Measurements from ENCODE around the gene TSC22D2.

Gene TSC22D2

GRCh38 chr3:150443331-150443741 is 35.2 kb downstream of the TSC22D2 start:
- ATAC-seq: peak; percentile 58
- TF ChIP-seq CSDC2 (CRISPR knock-in tag; IDR thresholded peaks at IDR 0.05) (no peak), ZFP30 (CRISPR knock-in tag; IDR thresholded peaks at IDR 0.05) (no peak), TOX (CRISPR knock-in tag; IDR thresholded peaks at IDR 0.05; ENCODE audit: borderline replicate concordance) (no peak), ISL1 (CRISPR knock-in tag; IDR thresholded peaks at IDR 0.05) (no peak; the same call in 1 of the 2 replicates), CSRNP3 (CRISPR knock-in tag; IDR thresholded peaks at IDR 0.05) (no peak), RARB (CRISPR knock-in tag; IDR thresholded peaks at IDR 0.05) (no peak)

GRCh38 chr3:150444371-150444770 is 36.3 kb downstream of the TSC22D2 start:
- ATAC-seq: no peak
- TF ChIP-seq ESRRG (CRISPR knock-in tag; IDR thresholded peaks at IDR 0.05) (no peak), RARB (CRISPR knock-in tag; IDR thresholded peaks at IDR 0.05) (no peak), ZNF565 (CRISPR knock-in tag; conservative IDR thresholded peaks at IDR 0.05; ENCODE audit: low read depth) (no peak), TOX (CRISPR knock-in tag; IDR thresholded peaks at IDR 0.05; ENCODE audit: borderline replicate concordance) (no peak), ZC3H10 (CRISPR knock-in tag; IDR thresholded peaks at IDR 0.05) (no peak), PPARA (CRISPR knock-in tag; IDR thresholded peaks at IDR 0.05; ENCODE audit: borderline replicate concordance) (no peak), ARNTL (CRISPR knock-in tag; IDR thresholded peaks at IDR 0.05; ENCODE audit: borderline replicate concordance, low read depth) (no peak)

- TF ChIP-seq ZNF565 (CRISPR knock-in tag; conservative IDR thresholded peaks at IDR 0.05; ENCODE audit: low read depth) (no peak), ESRRG (CRISPR knock-in tag; IDR thresholded peaks at IDR 0.05) (no peak), TCF4 (CRISPR knock-in tag; IDR thresholded peaks at IDR 0.05; ENCODE audit: borderline replicate concordance) (no peak), ZFP3 (CRISPR knock-in tag; IDR thresholded peaks at IDR 0.05) (no peak), ZNF8 (CRISPR knock-in tag; IDR thresholded peaks at IDR 0.05) (no peak), CSDC2 (CRISPR knock-in tag; IDR thresholded peaks at IDR 0.05) (no peak), BACH2 (CRISPR knock-in tag; IDR thresholded peaks at IDR 0.05; ENCODE audit: borderline replicate concordance) (no peak), SNAI2 (CRISPR knock-in tag; IDR thresholded peaks at IDR 0.05) (no peak), OSR1 (CRISPR knock-in tag; IDR thresholded peaks at IDR 0.05) (no peak), PPARA (CRISPR knock-in tag; IDR thresholded peaks at IDR 0.05; ENCODE audit: borderline replicate concordance) (no peak), CREB5 (CRISPR knock-in tag; IDR thresholded peaks at IDR 0.05; ENCODE audit: low read depth) (no peak)
- ATAC-seq: no peak
Observed at GRCh38 chr3:150446470-150446977, 38.4 kb downstream of the TSC22D2 start.

- TF ChIP-seq ZFP30 (CRISPR knock-in tag; IDR thresholded peaks at IDR 0.05) (no peak), PATZ1 (CRISPR knock-in tag; IDR thresholded peaks at IDR 0.05; ENCODE audit: borderline replicate concordance) (no peak), POU6F1 (CRISPR knock-in tag; IDR thresholded peaks at IDR 0.05; ENCODE audit: borderline replicate concordance, low read depth) (no peak), ZFP3 (CRISPR knock-in tag; IDR thresholded peaks at IDR 0.05) (no peak), ESRRG (CRISPR knock-in tag; IDR thresholded peaks at IDR 0.05) (no peak), TCF4 (CRISPR knock-in tag; IDR thresholded peaks at IDR 0.05; ENCODE audit: borderline replicate concordance) (no peak), PPARA (CRISPR knock-in tag; IDR thresholded peaks at IDR 0.05; ENCODE audit: borderline replicate concordance) (no peak), CSRNP3 (CRISPR knock-in tag; IDR thresholded peaks at IDR 0.05) (no peak), BACH2 (CRISPR knock-in tag; IDR thresholded peaks at IDR 0.05; ENCODE audit: borderline replicate concordance) (no peak), SNAI2 (CRISPR knock-in tag; IDR thresholded peaks at IDR 0.05) (no peak), TSHZ2 (CRISPR knock-in tag; IDR thresholded peaks at IDR 0.05) (no peak), OSR1 (CRISPR knock-in tag; IDR thresholded peaks at IDR 0.05) (no peak), CREB5 (CRISPR knock-in tag; IDR thresholded peaks at IDR 0.05; ENCODE audit: low read depth) (no peak), GLIS3 (CRISPR knock-in tag; IDR thresholded peaks at IDR 0.05) (no peak), ARNTL (CRISPR knock-in tag; IDR thresholded peaks at IDR 0.05; ENCODE audit: borderline replicate concordance, low read depth) (no peak), TOX (CRISPR knock-in tag; IDR thresholded peaks at IDR 0.05; ENCODE audit: borderline replicate concordance) (no peak), ZNF565 (CRISPR knock-in tag; conservative IDR thresholded peaks at IDR 0.05; ENCODE audit: low read depth) (no peak), ISL1 (CRISPR knock-in tag; IDR thresholded peaks at IDR 0.05) (no peak), CSDC2 (CRISPR knock-in tag; IDR thresholded peaks at IDR 0.05) (no peak)
- no peak; the same call in 1 of the 3 replicates for ATAC-seq
Observed at GRCh38 chr3:150447084-150447483, 39.0 kb downstream of the TSC22D2 start.
